ENCODE data around the gene SLC5A4.
A peak's percentile ranks its signal among the peaks of the same experiment; 100 is the strongest.

The SLC5A4 gene

GRCh38 chr22:32206774-32207758, 48.1 kb downstream of the SLC5A4 start:
- H3K4me1 ChIP-seq (ENCODE audit: control insufficient read depth, insufficient read depth, low read length): peaks cover 3% of the 10 kb centered on the region; the same call in 1 of the 2 replicates
- H3K4me3 ChIP-seq (ENCODE audit: low read depth, low read length): no peak overlapping the region
- no peaks in the 10 kb centered on the region for H3K9me3 ChIP-seq (ENCODE audit: control insufficient read depth, insufficient read depth, low read length)
- H3K27me3 ChIP-seq (ENCODE audit: control insufficient read depth, insufficient read depth, low read length): peaks cover 39% of the 10 kb centered on the region
- no peaks in the 10 kb centered on the region for H3K36me3 ChIP-seq (ENCODE audit: control insufficient read depth, insufficient read depth, low read length)
- no peak overlapping the region for H3K27ac ChIP-seq (ENCODE audit: low read depth, low read length)
- no peak overlapping the region for H3K9ac ChIP-seq (ENCODE audit: low read depth, low read length)

GRCh38 chr22:32205974-32206773, 49.0 kb downstream of the SLC5A4 start:
- Histone ChIP-seq H3K36me3 (ENCODE audit: control insufficient read depth, insufficient read depth, low read length) (no peaks in the 10 kb centered on the region), H3K9ac (ENCODE audit: low read depth, low read length) (no peak overlapping the region), H3K27me3 (ENCODE audit: control insufficient read depth, insufficient read depth, low read length) (peaks cover 40% of the 10 kb centered on the region), H3K4me3 (ENCODE audit: low read depth, low read length) (no peak overlapping the region), H3K27ac (ENCODE audit: low read depth, low read length) (no peak overlapping the region), H3K9me3 (ENCODE audit: control insufficient read depth, insufficient read depth, low read length) (no peaks in the 10 kb centered on the region), H3K4me1 (ENCODE audit: control insufficient read depth, insufficient read depth, low read length) (peaks cover 3% of the 10 kb centered on the region; the same call in 1 of the 2 replicates)

- peaks cover 40% of the 10 kb centered on the region for H3K27me3 ChIP-seq (ENCODE audit: control insufficient read depth, insufficient read depth, low read length)
- no peak within 1 kb of the TSS for H3K9ac ChIP-seq (ENCODE audit: low read depth, low read length)
- H3K9me3 ChIP-seq (ENCODE audit: control insufficient read depth, insufficient read depth, low read length): no peaks in the 10 kb centered on the region
- peak within 1 kb of the TSS; percentile 59 for H3K4me3 ChIP-seq (ENCODE audit: low read depth, low read length)
- no peaks in the 10 kb centered on the region for H3K36me3 ChIP-seq (ENCODE audit: control insufficient read depth, insufficient read depth, low read length)
- H3K27ac ChIP-seq (ENCODE audit: low read depth, low read length): no peak within 1 kb of the TSS
- H3K4me1 ChIP-seq (ENCODE audit: control insufficient read depth, insufficient read depth, low read length): peaks cover 3% of the 10 kb centered on the region; the same call in 1 of the 2 replicates
These were observed 50.1 kb downstream of the SLC5A4 start, which contains the start of gene RFPL2 for GRCh38 chr22:32204856-32205722. TSS of gene RFPL2 (minus strand) at chr22:32205073. CDS start at chr22:32202451, 2,622 bp downstream.

- H3K36me3 ChIP-seq (ENCODE audit: control insufficient read depth, insufficient read depth, low read length): no peaks in the 10 kb centered on the region
- H3K9me3 ChIP-seq (ENCODE audit: control insufficient read depth, insufficient read depth, low read length): no peaks in the 10 kb centered on the region
- peaks cover 40% of the 10 kb centered on the region for H3K27me3 ChIP-seq (ENCODE audit: control insufficient read depth, insufficient read depth, low read length)
- no peak overlapping the region for H3K9ac ChIP-seq (ENCODE audit: low read depth, low read length)
- H3K4me3 ChIP-seq (ENCODE audit: low read depth, low read length): peak overlapping the region; percentile 59
- no peak overlapping the region for H3K27ac ChIP-seq (ENCODE audit: low read depth, low read length)
- H3K4me1 ChIP-seq (ENCODE audit: control insufficient read depth, insufficient read depth, low read length): peaks cover 3% of the 10 kb centered on the region; the same call in 1 of the 2 replicates
These were observed 50.9 kb downstream of the SLC5A4 start for GRCh38 chr22:32204040-32204855.

- no peak overlapping the region for H3K9ac ChIP-seq (ENCODE audit: low read depth, low read length)
- H3K9me3 ChIP-seq (ENCODE audit: control insufficient read depth, insufficient read depth, low read length): no peaks in the 10 kb centered on the region
- H3K4me3 ChIP-seq (ENCODE audit: low read depth, low read length): peak overlapping the region; percentile 59
- H3K36me3 ChIP-seq (ENCODE audit: control insufficient read depth, insufficient read depth, low read length): no peaks in the 10 kb centered on the region
- peaks cover 40% of the 10 kb centered on the region for H3K27me3 ChIP-seq (ENCODE audit: control insufficient read depth, insufficient read depth, low read length)
- H3K4me1 ChIP-seq (ENCODE audit: control insufficient read depth, insufficient read depth, low read length): peaks cover 3% of the 10 kb centered on the region; the same call in 1 of the 2 replicates
- no peak overlapping the region for H3K27ac ChIP-seq (ENCODE audit: low read depth, low read length)
These were observed 51.7 kb downstream of the SLC5A4 start for GRCh38 chr22:32203181-32204039.

- Histone ChIP-seq H3K4me3 (ENCODE audit: low read depth, low read length) (peak overlapping the region; percentile 59), H3K36me3 (ENCODE audit: control insufficient read depth, insufficient read depth, low read length) (no peaks in the 10 kb centered on the region), H3K9ac (ENCODE audit: low read depth, low read length) (no peak overlapping the region), H3K9me3 (ENCODE audit: control insufficient read depth, insufficient read depth, low read length) (no peaks in the 10 kb centered on the region), H3K27me3 (ENCODE audit: control insufficient read depth, insufficient read depth, low read length) (peaks cover 40% of the 10 kb centered on the region), H3K27ac (ENCODE audit: low read depth, low read length) (no peak overlapping the region), H3K4me1 (ENCODE audit: control insufficient read depth, insufficient read depth, low read length) (peaks cover 3% of the 10 kb centered on the region; the same call in 1 of the 2 replicates)
These were observed 52.5 kb downstream of the SLC5A4 start for GRCh38 chr22:32202539-32203180.

- H3K27me3 ChIP-seq (ENCODE audit: control insufficient read depth, insufficient read depth, low read length): peaks cover 40% of the 10 kb centered on the region
- no peak overlapping the region for H3K4me3 ChIP-seq (ENCODE audit: low read depth, low read length)
- no peaks in the 10 kb centered on the region for H3K36me3 ChIP-seq (ENCODE audit: control insufficient read depth, insufficient read depth, low read length)
- H3K9me3 ChIP-seq (ENCODE audit: control insufficient read depth, insufficient read depth, low read length): no peaks in the 10 kb centered on the region
- peaks cover 3% of the 10 kb centered on the region; the same call in 1 of the 2 replicates for H3K4me1 ChIP-seq (ENCODE audit: control insufficient read depth, insufficient read depth, low read length)
- H3K27ac ChIP-seq (ENCODE audit: low read depth, low read length): no peak overlapping the region
- no peak overlapping the region for H3K9ac ChIP-seq (ENCODE audit: low read depth, low read length)
These were observed 53.0 kb downstream of the SLC5A4 start for GRCh38 chr22:32202161-32202538.

GRCh38 chr22:32200752-32201151, 54.4 kb downstream of the SLC5A4 start:
- peaks cover 34% of the 10 kb centered on the region for H3K27me3 ChIP-seq (ENCODE audit: control insufficient read depth, insufficient read depth, low read length)
- no peak overlapping the region for H3K9ac ChIP-seq (ENCODE audit: low read depth, low read length)
- H3K36me3 ChIP-seq (ENCODE audit: control insufficient read depth, insufficient read depth, low read length): no peaks in the 10 kb centered on the region
- H3K9me3 ChIP-seq (ENCODE audit: control insufficient read depth, insufficient read depth, low read length): no peaks in the 10 kb centered on the region
- H3K27ac ChIP-seq (ENCODE audit: low read depth, low read length): no peak overlapping the region
- H3K4me3 ChIP-seq (ENCODE audit: low read depth, low read length): no peak overlapping the region
- peaks cover 3% of the 10 kb centered on the region; the same call in 1 of the 2 replicates for H3K4me1 ChIP-seq (ENCODE audit: control insufficient read depth, insufficient read depth, low read length)

GRCh38 chr22:32199961-32200360, 55.2 kb downstream of the SLC5A4 start:
- Histone ChIP-seq H3K9ac (ENCODE audit: low read depth, low read length) (no peak overlapping the region), H3K4me3 (ENCODE audit: low read depth, low read length) (no peak overlapping the region), H3K27ac (ENCODE audit: low read depth, low read length) (no peak overlapping the region), H3K36me3 (ENCODE audit: control insufficient read depth, insufficient read depth, low read length) (no peaks in the 10 kb centered on the region), H3K4me1 (ENCODE audit: control insufficient read depth, insufficient read depth, low read length) (peaks cover 3% of the 10 kb centered on the region; the same call in 1 of the 2 replicates), H3K9me3 (ENCODE audit: control insufficient read depth, insufficient read depth, low read length) (no peaks in the 10 kb centered on the region), H3K27me3 (ENCODE audit: control insufficient read depth, insufficient read depth, low read length) (peaks cover 30% of the 10 kb centered on the region)
